Measurements from ENCODE around the gene CAMK1D. TPM values are rescaled to one million over a fixed set of nuclear protein-coding genes. Genes with fewer than 3 reads are reported as not detected.

CAMK1D gene
- total RNA-seq, 1 donor from 2014 or later: 6.5 TPM

DNA sequence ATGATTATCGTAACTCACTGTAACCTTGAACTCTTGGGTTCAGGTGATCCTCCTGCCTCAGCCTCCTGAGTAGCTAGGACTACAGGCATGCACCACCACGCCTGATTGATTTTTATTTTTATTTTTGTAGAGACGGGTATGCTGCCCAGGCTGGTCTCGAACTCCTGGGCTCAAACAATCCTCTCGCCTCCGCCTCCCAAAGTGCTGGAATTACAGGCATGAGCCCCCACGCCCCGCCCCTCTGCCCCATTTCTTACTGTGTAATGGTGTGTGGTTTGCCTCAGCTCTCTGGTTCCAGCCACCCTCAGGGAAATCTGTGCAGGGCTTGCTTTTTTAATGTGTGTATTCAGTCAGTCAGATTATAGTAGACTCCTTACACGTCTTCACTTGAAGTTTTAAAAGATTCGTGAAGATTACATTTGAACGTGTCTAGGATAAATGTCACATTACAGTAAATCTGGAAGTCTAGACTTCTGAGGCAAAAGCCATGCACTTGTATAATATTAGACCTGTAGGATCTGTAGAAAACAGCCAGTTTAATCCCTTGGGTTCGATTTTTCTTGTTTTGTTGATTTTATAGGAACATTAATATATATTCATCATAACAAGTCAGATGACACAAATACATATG, 276.2 kb downstream of the CAMK1D start:
- TF ChIP-seq, protein P1, sequence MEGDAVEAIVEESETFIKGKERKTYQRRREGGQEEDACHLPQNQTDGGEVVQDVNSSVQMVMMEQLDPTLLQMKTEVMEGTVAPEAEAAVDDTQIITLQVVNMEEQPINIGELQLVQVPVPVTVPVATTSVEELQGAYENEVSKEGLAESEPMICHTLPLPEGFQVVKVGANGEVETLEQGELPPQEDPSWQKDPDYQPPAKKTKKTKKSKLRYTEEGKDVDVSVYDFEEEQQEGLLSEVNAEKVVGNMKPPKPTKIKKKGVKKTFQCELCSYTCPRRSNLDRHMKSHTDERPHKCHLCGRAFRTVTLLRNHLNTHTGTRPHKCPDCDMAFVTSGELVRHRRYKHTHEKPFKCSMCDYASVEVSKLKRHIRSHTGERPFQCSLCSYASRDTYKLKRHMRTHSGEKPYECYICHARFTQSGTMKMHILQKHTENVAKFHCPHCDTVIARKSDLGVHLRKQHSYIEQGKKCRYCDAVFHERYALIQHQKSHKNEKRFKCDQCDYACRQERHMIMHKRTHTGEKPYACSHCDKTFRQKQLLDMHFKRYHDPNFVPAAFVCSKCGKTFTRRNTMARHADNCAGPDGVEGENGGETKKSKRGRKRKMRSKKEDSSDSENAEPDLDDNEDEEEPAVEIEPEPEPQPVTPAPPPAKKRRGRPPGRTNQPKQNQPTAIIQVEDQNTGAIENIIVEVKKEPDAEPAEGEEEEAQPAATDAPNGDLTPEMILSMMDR (conservative IDR thresholded peaks at IDR 0.05): no peak
- H3K27ac Mint-ChIP-seq (ENCODE audit: unreplicated experiment): peak overlapping the region; percentile 90

DNA sequence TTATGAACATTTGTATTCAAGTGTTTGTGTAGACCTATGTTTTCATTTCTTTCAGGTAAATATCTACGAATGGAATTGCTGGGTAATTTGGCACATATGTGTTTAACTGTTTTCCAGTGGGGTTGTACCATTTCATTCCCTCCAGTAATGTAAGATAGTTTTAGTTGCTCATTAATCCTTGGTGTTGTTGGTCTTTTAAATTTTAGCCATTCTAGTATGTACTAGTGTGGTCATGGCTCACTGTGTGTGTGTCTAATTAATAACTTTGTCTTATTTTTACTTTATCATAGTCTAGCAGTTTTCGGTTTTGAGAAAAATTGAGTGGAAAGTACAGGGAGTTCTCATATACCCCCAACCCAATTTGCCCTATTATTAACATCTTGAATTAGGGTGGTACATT, 278.8 kb downstream of the CAMK1D start:
- Mint-ChIP-seq H3K4me1 (peaks cover 10% of the 10 kb centered on the region), H3K27me3 (ENCODE audit: low read depth) (no peaks in the 10 kb centered on the region), H3K9me3 (no peaks in the 10 kb centered on the region), H3K36me3 (ENCODE audit: low read depth) (no peaks in the 10 kb centered on the region), H3K4me3 (no peak overlapping the region), H3K27ac (ENCODE audit: unreplicated experiment) (no peak overlapping the region)
- no peak for DNase-seq (ENCODE audit: low read depth, low spot score)
- TF ChIP-seq, protein P1 (conservative IDR thresholded peaks at IDR 0.05): no peak

More for the DNA sequence above, 276.2 kb downstream of the CAMK1D start:
- Mint-ChIP-seq H3K4me1 (peaks cover 10% of the 10 kb centered on the region), H3K9me3 (no peaks in the 10 kb centered on the region), H3K27me3 (ENCODE audit: low read depth) (no peaks in the 10 kb centered on the region), H3K36me3 (ENCODE audit: low read depth) (no peaks in the 10 kb centered on the region), H3K4me3 (no peak overlapping the region)
- DNase-seq (ENCODE audit: low read depth, low spot score): no peak

DNA sequence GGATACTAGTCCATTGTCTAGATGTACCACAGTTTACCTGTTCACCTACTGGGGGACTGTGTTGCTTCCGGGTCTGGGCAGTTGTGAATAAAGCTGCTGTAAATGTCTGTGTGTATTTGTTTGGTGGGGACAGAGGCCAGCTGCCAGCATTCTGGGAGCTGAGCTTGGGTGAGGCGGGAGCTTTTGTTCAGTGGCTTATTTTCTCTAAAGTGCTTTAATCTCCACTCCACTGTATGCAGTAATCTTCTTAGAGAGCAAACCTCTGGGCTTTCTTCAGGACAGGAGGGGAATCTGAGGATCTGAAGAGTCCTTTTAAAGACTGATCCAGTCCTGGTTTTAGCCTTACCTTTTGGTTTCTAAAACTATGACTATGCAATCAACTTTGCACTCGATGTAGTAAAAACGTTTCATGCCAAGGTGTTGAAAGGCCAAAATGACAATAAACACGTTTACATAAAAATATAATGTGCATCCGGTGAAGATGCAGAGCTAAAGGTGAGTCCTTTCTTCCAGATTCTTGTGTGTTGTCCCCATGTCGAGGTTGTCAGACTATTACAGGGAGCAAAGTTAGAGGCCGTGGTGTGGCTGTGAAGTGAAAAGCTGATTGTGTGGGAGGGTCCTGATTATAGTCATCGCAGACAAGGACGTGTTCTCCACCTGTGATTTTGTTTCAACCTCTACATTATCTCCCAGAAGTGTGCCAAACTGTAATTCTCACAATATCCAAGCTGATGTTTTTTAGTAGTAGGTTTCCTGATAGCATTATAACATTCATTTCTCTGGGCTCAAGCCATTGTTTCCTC, 279.8 kb downstream of the CAMK1D start:
- no peaks in the 10 kb centered on the region for H3K27me3 Mint-ChIP-seq (ENCODE audit: low read depth)
- H3K9me3 Mint-ChIP-seq: no peaks in the 10 kb centered on the region
- no peak overlapping the region for H3K27ac Mint-ChIP-seq (ENCODE audit: unreplicated experiment)
- no peak for DNase-seq (ENCODE audit: low read depth, low spot score)
- no peak overlapping the region for H3K4me3 Mint-ChIP-seq
- TF ChIP-seq, protein P1 (conservative IDR thresholded peaks at IDR 0.05): no peak
- H3K4me1 Mint-ChIP-seq: peaks cover 13% of the 10 kb centered on the region
- H3K36me3 Mint-ChIP-seq (ENCODE audit: low read depth): no peaks in the 10 kb centered on the region

DNA sequence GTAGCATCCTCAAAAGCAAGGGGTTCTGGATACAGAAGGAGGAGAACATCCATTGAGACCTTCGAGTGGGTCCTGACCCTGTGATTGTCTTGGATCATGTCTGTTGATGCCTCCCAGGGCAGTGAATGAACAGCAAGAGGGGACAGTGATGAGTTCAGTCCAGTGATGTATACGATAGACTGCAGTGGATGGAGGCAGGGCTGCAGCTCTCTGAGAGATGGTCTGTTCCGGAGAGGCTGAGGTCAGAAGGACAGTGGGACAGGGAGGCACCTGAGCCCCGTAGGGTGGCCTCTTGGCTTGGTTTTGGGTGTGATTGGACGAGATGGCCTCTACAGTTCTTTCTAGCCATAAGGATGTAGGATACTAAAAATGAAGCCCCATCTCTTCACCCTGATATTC, 280.4 kb downstream of the CAMK1D start:
- no peaks in the 10 kb centered on the region for H3K36me3 Mint-ChIP-seq (ENCODE audit: low read depth)
- TF ChIP-seq, protein P1 (conservative IDR thresholded peaks at IDR 0.05): no peak
- no peak for DNase-seq (ENCODE audit: low read depth, low spot score)
- no peaks in the 10 kb centered on the region for H3K9me3 Mint-ChIP-seq
- H3K27me3 Mint-ChIP-seq (ENCODE audit: low read depth): no peaks in the 10 kb centered on the region
- no peak overlapping the region for H3K4me3 Mint-ChIP-seq
- no peak overlapping the region for H3K27ac Mint-ChIP-seq (ENCODE audit: unreplicated experiment)
- peaks cover 19% of the 10 kb centered on the region for H3K4me1 Mint-ChIP-seq

DNA sequence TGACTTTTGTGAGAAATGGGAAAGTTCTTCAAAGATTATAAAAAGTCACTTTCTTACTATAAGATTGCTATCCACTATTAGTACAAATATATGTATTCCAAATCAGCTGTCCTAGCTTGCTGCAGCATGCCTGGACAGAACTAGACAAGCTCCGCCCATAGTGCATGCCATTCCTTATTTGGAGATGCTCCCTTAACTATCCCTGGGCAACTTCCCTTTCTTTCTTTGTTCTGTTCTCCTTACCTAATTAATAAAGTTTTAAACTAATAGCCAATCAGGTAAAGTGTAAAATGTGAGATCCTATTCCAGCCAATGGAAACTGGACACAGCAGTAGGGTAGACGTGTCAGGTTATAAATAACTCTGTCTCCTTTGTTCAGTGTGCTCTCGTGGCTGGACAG, 281.9 kb downstream of the CAMK1D start:
- H3K4me3 Mint-ChIP-seq: no peak overlapping the region
- no peaks in the 10 kb centered on the region for H3K27me3 Mint-ChIP-seq (ENCODE audit: low read depth)
- H3K9me3 Mint-ChIP-seq: no peaks in the 10 kb centered on the region
- H3K4me1 Mint-ChIP-seq: peaks cover 22% of the 10 kb centered on the region
- H3K36me3 Mint-ChIP-seq (ENCODE audit: low read depth): no peaks in the 10 kb centered on the region
- no peak overlapping the region for H3K27ac Mint-ChIP-seq (ENCODE audit: unreplicated experiment)
- no peak for DNase-seq (ENCODE audit: low read depth, low spot score)
- TF ChIP-seq, protein P1 (conservative IDR thresholded peaks at IDR 0.05): no peak

Measured in neural crest cell (in vitro differentiated cells).